C4-2B (cell line): ENCODE data around the gene EIF3K.

Experiments used
- CTCF ChIP-seq: fragments of 450-650 bp; conservative IDR thresholded peaks from 2 replicates; pipeline ENCODE4 v1.5.1; 2017; ENCODE audit warnings: mild to moderate bottlenecking
- ZFX ChIP-seq: fragments of 450-650 bp; IDR thresholded peaks from 2 replicates; pipeline ENCODE4 v1.6.1; 2017

GRCh38 chr19:38629568-38629967 lies 10.6 kb downstream of the EIF3K start:
- TF ChIP-seq CTCF (no peak), ZFX (no peak)
